Measurements from ENCODE around the gene RHBDL1. TPM values are rescaled to one million over a fixed set of nuclear protein-coding genes. Genes with fewer than 3 reads are reported as not detected.

The RHBDL1 gene
- total and polyA plus RNA-seq, 2 donors: 3.1 to 5.1 TPM

DNA sequence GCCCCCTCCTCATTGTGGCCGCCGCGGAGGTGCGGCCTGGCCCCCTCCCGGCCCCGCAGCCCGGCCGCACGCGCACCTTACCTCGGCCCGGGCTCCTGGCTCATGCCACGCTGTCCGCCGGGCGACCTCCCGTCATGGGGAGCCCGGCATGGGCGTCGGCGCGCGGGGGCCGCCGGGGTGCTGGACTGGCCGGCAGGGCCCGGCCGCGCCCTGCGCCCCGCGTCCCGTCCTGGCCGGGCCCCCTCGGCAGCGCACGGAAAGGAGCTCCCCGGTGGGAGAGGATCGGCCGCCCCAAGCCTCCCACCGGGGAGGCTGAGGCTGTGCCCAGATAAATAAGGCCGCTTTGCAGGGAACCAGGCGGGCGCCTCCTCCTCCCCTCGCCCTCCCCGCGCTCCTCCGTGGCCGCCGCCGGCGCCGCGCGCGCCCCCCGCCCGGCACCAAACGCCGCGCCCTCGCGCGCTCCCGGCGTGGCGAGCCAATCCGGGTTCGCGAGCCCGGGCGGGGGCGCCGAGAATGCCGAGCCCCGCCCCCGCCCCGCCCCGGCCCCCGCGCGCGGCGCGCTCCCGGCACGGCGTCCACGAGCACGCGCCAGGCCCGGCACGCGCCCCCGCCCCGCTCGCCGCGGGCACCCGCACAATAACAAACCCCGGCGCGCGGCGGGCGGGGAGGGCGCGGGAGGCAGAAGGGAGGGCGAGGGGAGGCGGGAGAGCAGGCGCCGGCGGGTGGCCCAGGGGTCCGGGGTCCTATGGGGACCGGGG, 30.1 kb downstream of the RHBDL1 start, which contains the start of gene FBXL16:
TSS of gene FBXL16 (minus strand) at position 371 of the 758 bp plus-strand sequence. CDS start 8,396 bp downstream, outside the sequence.
- peaks cover 1 to 6% of the 10 kb centered on the region in 2 donors for H3K4me1 ChIP-seq (ENCODE audit: control insufficient read depth in 2 of 2, insufficient read depth in 2 of 2, low read length in 2 of 2)
- H3K36me3 ChIP-seq (ENCODE audit: control insufficient read depth in 2 of 2, insufficient read depth in 2 of 2, low read length in 1 of 2): no peaks in the 10 kb centered on the region
- peak within 1 kb of the TSS in 1 of 2 donors; percentile 38 for H3K4me3 ChIP-seq (ENCODE audit: low read length in 2 of 2)
- H3K27ac ChIP-seq (ENCODE audit: low read depth in 1 of 2, low read length in 1 of 2): no peak within 1 kb of the TSS
- H3K27me3 ChIP-seq (ENCODE audit: control insufficient read depth in 2 of 2, insufficient read depth in 1 of 2, low read length in 1 of 2): peaks cover 70 to 95% of the 10 kb centered on the region in 2 donors
- H3K9me3 ChIP-seq (ENCODE audit: control insufficient read depth in 2 of 2, insufficient read depth in 1 of 2, low read length in 1 of 2): peaks cover 1 to 4% of the 10 kb centered on the region in 2 donors
- DNase-seq (ENCODE audit: low read depth in 6 of 9, low spot score in 9 of 9): no peak
- WGBS: 2% methylated on average over 115 of the region's 115 CpGs

DNA sequence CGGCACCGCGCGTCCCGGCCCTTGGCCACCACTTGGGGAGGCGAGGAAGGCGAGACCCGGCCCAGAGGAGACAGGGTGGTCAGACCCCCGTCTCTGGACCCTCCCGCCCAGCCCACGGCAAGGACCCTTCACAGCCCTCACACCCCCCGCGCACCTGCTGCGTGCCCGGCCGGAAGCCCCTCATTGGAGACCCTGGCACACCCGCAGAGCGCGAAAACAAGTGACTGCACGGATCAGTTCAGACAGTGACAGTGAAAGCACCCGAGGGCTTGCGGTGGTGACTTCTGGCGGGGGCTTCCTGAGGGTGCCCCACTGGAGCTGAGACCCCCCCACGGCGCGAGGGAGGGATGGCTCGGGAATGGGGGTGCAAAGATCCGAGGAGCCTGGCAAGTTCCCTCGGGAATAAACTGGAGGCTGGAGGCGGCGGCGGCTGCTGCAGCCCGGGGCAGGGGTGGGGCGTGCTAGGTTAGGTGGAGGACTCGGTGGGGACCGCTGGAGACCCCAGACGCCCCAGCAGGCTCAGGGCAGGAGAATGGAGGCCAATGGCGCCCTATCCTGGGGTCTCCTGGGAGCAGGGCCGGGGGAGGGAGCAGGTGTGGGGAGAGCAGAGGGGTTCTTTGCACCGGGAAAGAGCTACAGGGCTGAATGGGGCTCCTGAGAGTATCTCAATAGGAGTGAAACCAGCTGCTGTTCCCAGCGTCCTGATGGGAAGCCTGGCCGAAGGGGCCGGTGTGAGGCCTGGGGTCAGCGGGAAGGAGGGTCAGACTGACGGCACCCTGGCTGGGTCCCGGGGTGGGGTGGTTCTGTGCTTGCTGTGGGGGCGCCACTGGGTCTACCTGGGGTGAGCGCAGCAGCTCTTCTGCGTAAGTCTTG, 31.0 kb downstream of the RHBDL1 start:
- peaks cover 0 to 1% of the 10 kb centered on the region in 2 donors for H3K9me3 ChIP-seq (ENCODE audit: control insufficient read depth in 2 of 2, insufficient read depth in 1 of 2, low read length in 1 of 2)
- 8% methylated on average over 49 of the region's 49 CpGs for WGBS
- peak overlapping the region in 1 of 2 donors; percentile 38 for H3K4me3 ChIP-seq (ENCODE audit: low read length in 2 of 2)
- H3K27me3 ChIP-seq (ENCODE audit: control insufficient read depth in 2 of 2, insufficient read depth in 1 of 2, low read length in 1 of 2): peaks cover 62 to 95% of the 10 kb centered on the region in 2 donors
- no peak overlapping the region for H3K27ac ChIP-seq (ENCODE audit: low read depth in 1 of 2, low read length in 1 of 2)
- DNase-seq (ENCODE audit: low read depth in 6 of 9, low spot score in 9 of 9): no peak
- H3K4me1 ChIP-seq (ENCODE audit: control insufficient read depth in 2 of 2, insufficient read depth in 2 of 2, low read length in 2 of 2): peaks cover 0 to 6% of the 10 kb centered on the region in 2 donors
- no peaks in the 10 kb centered on the region for H3K36me3 ChIP-seq (ENCODE audit: control insufficient read depth in 2 of 2, insufficient read depth in 2 of 2, low read length in 1 of 2)

DNA sequence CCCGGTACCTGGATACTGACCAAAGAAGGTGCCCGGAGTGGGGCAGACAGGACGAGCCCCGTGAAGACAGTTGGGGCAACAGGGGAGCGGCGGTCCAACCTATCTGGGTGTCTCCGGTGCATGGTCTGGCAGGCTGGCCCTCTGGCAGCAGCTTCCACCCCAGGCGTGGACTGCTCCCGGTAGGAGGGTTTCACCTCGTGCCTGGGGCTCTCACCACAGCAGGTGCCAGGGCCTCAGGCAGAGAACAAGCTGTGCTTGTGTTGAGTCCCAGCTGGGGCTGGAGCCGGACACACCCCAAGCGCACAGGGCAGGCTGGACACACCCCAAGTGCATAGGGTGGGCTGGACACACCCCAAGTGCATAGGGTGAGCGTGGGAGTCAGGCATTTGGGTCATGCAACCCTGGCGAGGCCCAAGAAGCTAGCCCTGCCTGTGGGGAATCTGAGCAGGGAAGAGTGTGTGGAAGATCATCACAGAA, 31.6 kb downstream of the RHBDL1 start:
- 55% methylated on average over 14 of the region's 14 CpGs for WGBS
- H3K4me1 ChIP-seq (ENCODE audit: control insufficient read depth in 2 of 2, insufficient read depth in 2 of 2, low read length in 2 of 2): peaks cover 0 to 6% of the 10 kb centered on the region in 2 donors
- H3K36me3 ChIP-seq (ENCODE audit: control insufficient read depth in 2 of 2, insufficient read depth in 2 of 2, low read length in 1 of 2): no peaks in the 10 kb centered on the region
- no peak for DNase-seq (ENCODE audit: low read depth in 6 of 9, low spot score in 9 of 9)
- no peak overlapping the region for H3K27ac ChIP-seq (ENCODE audit: low read depth in 1 of 2, low read length in 1 of 2)
- no peak overlapping the region for H3K4me3 ChIP-seq (ENCODE audit: low read length in 2 of 2)
- H3K27me3 ChIP-seq (ENCODE audit: control insufficient read depth in 2 of 2, insufficient read depth in 1 of 2, low read length in 1 of 2): peaks cover 55 to 93% of the 10 kb centered on the region in 2 donors
- H3K9me3 ChIP-seq (ENCODE audit: control insufficient read depth in 2 of 2, insufficient read depth in 1 of 2, low read length in 1 of 2): peaks cover 0 to 1% of the 10 kb centered on the region in 2 donors

DNA sequence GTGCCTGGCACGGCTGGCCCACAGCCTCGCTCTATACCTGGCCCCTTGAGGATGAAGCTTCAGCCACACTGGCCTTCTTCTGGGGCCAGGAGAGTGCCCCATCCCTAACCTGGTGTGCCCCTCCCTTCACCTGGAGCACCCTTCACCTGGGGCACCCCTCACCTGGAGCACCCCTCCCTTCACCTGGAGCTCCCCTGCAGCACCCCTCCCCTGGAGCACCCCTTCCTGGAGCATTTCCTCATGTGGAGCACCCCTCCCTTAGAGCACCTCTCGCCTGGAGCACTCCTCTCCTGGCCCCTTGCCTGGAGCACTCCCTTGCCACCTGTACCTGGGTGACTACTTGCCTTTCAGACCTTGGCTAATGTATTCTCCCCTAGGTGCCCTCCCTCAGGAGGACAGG, 32.5 kb downstream of the RHBDL1 start:
- 63% methylated on average over 3 of the region's 3 CpGs for WGBS
- H3K4me1 ChIP-seq (ENCODE audit: control insufficient read depth in 2 of 2, insufficient read depth in 2 of 2, low read length in 2 of 2): peaks cover 0 to 6% of the 10 kb centered on the region in 2 donors

DNA sequence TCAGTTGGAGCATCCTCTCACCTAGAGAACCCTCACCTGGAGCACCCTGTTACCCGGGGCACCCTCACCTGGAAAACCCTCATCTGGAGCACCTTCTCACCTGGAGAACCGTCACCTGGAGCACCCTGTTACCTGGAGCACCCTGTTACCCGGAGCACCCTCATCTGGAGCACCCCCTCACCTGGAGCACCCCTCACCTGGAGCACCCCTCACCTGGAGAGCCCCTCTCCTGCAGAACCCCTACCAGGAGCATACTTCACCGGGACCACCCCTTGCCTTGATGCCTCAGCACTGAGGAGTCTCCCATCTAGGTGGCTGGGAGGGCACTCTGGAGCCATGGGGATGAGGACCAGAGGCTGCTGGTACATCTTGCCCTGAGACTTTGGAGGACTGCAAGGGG, 33.5 kb downstream of the RHBDL1 start:
- DNase-seq (ENCODE audit: low read depth in 6 of 9, low spot score in 9 of 9): no peak
- Histone ChIP-seq H3K27me3 (ENCODE audit: control insufficient read depth in 2 of 2, insufficient read depth in 1 of 2, low read length in 1 of 2) (peaks cover 40 to 83% of the 10 kb centered on the region in 2 donors), H3K4me1 (ENCODE audit: control insufficient read depth in 2 of 2, insufficient read depth in 2 of 2, low read length in 2 of 2) (peaks cover 0 to 6% of the 10 kb centered on the region in 2 donors), H3K4me3 (ENCODE audit: low read length in 2 of 2) (no peak overlapping the region), H3K27ac (ENCODE audit: low read depth in 1 of 2, low read length in 1 of 2) (no peak overlapping the region), H3K36me3 (ENCODE audit: control insufficient read depth in 2 of 2, insufficient read depth in 2 of 2, low read length in 1 of 2) (no peaks in the 10 kb centered on the region), H3K9me3 (ENCODE audit: control insufficient read depth in 2 of 2, insufficient read depth in 1 of 2, low read length in 1 of 2) (peaks cover 0 to 1% of the 10 kb centered on the region in 2 donors)
- 77% methylated on average over 4 of the region's 4 CpGs for WGBS

More for the DNA sequence above, 32.5 kb downstream of the RHBDL1 start:
- H3K4me3 ChIP-seq (ENCODE audit: low read length in 2 of 2): no peak overlapping the region
- no peak overlapping the region for H3K27ac ChIP-seq (ENCODE audit: low read depth in 1 of 2, low read length in 1 of 2)
- DNase-seq (ENCODE audit: low read depth in 6 of 9, low spot score in 9 of 9): no peak
- H3K27me3 ChIP-seq (ENCODE audit: control insufficient read depth in 2 of 2, insufficient read depth in 1 of 2, low read length in 1 of 2): peaks cover 46 to 87% of the 10 kb centered on the region in 2 donors
- peaks cover 0 to 1% of the 10 kb centered on the region in 2 donors for H3K9me3 ChIP-seq (ENCODE audit: control insufficient read depth in 2 of 2, insufficient read depth in 1 of 2, low read length in 1 of 2)
- H3K36me3 ChIP-seq (ENCODE audit: control insufficient read depth in 2 of 2, insufficient read depth in 2 of 2, low read length in 1 of 2): no peaks in the 10 kb centered on the region

DNA sequence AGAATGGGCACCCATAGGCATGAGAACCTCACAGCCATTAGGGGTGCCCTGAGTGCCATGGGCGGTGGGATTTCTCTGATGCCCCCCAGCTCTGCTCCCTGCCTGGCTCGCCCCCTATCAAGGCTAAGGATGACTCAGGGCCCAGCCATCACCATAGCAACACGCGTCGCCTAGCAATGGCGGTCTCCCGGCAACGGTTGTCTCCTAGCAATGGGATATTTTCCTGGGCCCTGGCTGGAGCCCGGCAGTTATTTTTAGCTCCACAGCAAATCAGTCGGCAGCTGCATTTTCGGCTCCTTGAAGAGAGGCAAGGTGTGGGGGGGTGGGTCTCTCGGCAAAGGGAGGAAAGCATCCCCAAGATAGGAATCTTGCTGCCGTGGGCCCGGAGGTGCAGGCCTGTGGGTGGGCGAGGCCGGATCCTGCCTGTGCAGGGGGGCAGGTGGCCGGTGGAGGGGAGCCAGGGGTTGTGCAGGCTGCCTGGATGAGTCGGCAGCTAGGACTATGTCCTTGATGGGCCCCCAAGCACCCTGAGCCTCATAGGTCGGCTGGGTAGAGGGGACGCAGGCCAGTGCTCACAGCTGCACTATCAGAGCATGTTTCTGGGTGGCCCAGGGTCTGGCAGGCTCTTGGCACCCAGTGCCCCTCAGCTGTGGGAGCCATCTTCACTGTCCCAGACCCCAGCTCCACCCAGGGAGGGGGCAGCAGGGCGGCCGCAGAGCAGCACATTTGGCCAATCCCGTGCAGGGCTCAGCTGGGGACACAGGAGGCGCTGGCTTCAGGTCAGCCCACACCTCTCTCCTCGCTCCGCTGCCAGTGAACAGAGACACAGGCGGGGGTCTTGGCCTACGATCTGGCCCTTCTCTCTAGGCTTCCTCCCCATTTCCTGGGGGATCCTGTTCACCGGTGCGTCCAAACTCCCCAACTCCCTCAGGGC, 34.4 kb downstream of the RHBDL1 start:
- WGBS: 49% methylated on average over 30 of the region's 30 CpGs
- H3K27me3 ChIP-seq (ENCODE audit: control insufficient read depth in 2 of 2, insufficient read depth in 1 of 2, low read length in 1 of 2): peaks cover 34 to 82% of the 10 kb centered on the region in 2 donors
- no peak for DNase-seq (ENCODE audit: low read depth in 6 of 9, low spot score in 9 of 9)

DNA sequence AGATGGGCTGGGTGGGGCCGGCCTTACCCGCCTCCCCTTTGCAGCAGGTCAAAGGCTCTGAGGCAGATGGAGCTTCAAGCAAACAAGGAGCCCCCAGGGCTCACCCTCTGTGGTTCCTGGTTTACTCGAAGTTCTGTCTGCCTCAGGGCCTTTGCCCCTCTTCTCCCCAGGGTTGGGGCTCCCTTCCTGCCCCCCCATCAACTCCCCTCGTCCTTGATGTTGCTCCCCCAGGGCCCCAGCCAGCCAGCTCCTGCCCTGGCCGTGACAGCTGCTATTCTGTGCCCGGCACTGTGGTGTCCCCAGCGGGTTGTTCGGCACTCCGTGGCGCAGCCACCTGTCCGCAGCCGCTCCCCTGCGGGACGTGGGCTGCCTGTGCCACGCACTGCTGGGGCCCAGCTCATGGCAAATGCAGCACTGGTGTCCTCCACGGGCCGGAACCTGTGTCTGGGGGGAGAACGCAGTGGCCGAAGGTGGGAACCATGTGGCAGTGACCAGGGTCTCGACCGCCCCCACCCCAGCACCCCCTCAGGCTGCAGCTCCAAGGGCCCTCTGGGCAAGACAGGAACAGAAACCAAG, 35.1 kb downstream of the RHBDL1 start:
- Histone ChIP-seq H3K4me1 (ENCODE audit: control insufficient read depth in 2 of 2, insufficient read depth in 2 of 2, low read length in 2 of 2) (peaks cover 5 to 15% of the 10 kb centered on the region in 2 donors), H3K9me3 (ENCODE audit: control insufficient read depth in 2 of 2, insufficient read depth in 1 of 2, low read length in 1 of 2) (no peaks in the 10 kb centered on the region), H3K27ac (ENCODE audit: low read depth in 1 of 2, low read length in 1 of 2) (no peak overlapping the region), H3K27me3 (ENCODE audit: control insufficient read depth in 2 of 2, insufficient read depth in 1 of 2, low read length in 1 of 2) (peaks cover 26 to 81% of the 10 kb centered on the region in 2 donors), H3K36me3 (ENCODE audit: control insufficient read depth in 2 of 2, insufficient read depth in 2 of 2, low read length in 1 of 2) (no peaks in the 10 kb centered on the region), H3K4me3 (ENCODE audit: low read length in 2 of 2) (no peak overlapping the region)
- DNase-seq (ENCODE audit: low read depth in 6 of 9, low spot score in 9 of 9): no peak
- WGBS: 77% methylated on average over 21 of the region's 21 CpGs

More for the DNA sequence above, 34.4 kb downstream of the RHBDL1 start:
- H3K27ac ChIP-seq (ENCODE audit: low read depth in 1 of 2, low read length in 1 of 2): no peak overlapping the region
- H3K4me3 ChIP-seq (ENCODE audit: low read length in 2 of 2): no peak overlapping the region
- no peaks in the 10 kb centered on the region for H3K9me3 ChIP-seq (ENCODE audit: control insufficient read depth in 2 of 2, insufficient read depth in 1 of 2, low read length in 1 of 2)
- H3K36me3 ChIP-seq (ENCODE audit: control insufficient read depth in 2 of 2, insufficient read depth in 2 of 2, low read length in 1 of 2): no peaks in the 10 kb centered on the region
- H3K4me1 ChIP-seq (ENCODE audit: control insufficient read depth in 2 of 2, insufficient read depth in 2 of 2, low read length in 2 of 2): peaks cover 5 to 15% of the 10 kb centered on the region in 2 donors

DNA sequence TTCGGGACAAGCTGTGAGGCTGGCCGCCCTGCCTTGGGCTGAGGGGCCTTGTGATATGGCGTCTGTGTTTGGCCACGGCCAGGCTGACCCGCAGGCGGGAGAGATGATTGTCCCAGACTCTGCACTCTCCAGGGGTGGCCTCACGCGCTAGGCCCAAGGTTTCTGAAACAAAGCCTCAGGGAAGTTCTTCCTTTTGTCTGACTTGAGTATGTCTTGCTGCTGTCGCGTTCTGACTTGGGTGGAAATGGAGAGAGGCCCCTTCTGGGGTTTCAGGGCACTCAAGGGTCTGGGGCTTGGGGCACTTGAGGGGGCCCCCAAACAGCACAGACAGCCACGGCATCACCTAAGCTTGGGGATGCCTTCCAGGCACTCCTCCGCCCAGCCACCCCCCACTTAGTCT, 35.6 kb downstream of the RHBDL1 start:
- no peak for DNase-seq (ENCODE audit: low read depth in 6 of 9, low spot score in 9 of 9)
- 85% methylated on average over 12 of the region's 12 CpGs for WGBS
- peaks cover 8 to 17% of the 10 kb centered on the region in 2 donors for H3K4me1 ChIP-seq (ENCODE audit: control insufficient read depth in 2 of 2, insufficient read depth in 2 of 2, low read length in 2 of 2)
- no peak overlapping the region for H3K4me3 ChIP-seq (ENCODE audit: low read length in 2 of 2)
- H3K9me3 ChIP-seq (ENCODE audit: control insufficient read depth in 2 of 2, insufficient read depth in 1 of 2, low read length in 1 of 2): no peaks in the 10 kb centered on the region
- no peak overlapping the region for H3K27ac ChIP-seq (ENCODE audit: low read depth in 1 of 2, low read length in 1 of 2)
- no peaks in the 10 kb centered on the region for H3K36me3 ChIP-seq (ENCODE audit: control insufficient read depth in 2 of 2, insufficient read depth in 2 of 2, low read length in 1 of 2)
- peaks cover 21 to 83% of the 10 kb centered on the region in 2 donors for H3K27me3 ChIP-seq (ENCODE audit: control insufficient read depth in 2 of 2, insufficient read depth in 1 of 2, low read length in 1 of 2)

Measured in thymus (tissue), 11 donors.